NCI-H2081 (cell line): Measurements from ENCODE around the gene FOXP1.
"Not testable (repeated sequence)": the region's sequence is repeated elsewhere in the genome, so short reads cannot be mapped to it uniquely, and the experiment has no call there.

Experiments used
- DNase-seq, 2 experiments: peaks; one replicate each; lab custom pipeline; 2025; lab: John Stamatoyannopoulos, UW

FOXP1 gene

GRCh38 chr3:71330505-71330904, 253.0 kb downstream of the FOXP1 start:
- DNase-seq, result no peak

- no peak for DNase-seq
These were observed 253.7 kb downstream of the FOXP1 start for GRCh38 chr3:71329817-71330216.

GRCh38 chr3:71328926-71329325, 254.6 kb downstream of the FOXP1 start:
- DNase-seq, result no peak

GRCh38 chr3:71327936-71328335, 255.6 kb downstream of the FOXP1 start:
- no peak for DNase-seq

- no peak for DNase-seq
These were observed 257.8 kb downstream of the FOXP1 start for GRCh38 chr3:71325715-71326114.

- DNase-seq, result not testable (repeated sequence)
These were observed 259.3 kb downstream of the FOXP1 start for GRCh38 chr3:71324224-71324623.

GRCh38 chr3:71323558-71323957, 260.0 kb downstream of the FOXP1 start:
- no peak for DNase-seq

- DNase-seq, result no peak
These were observed 261.4 kb downstream of the FOXP1 start for GRCh38 chr3:71322154-71322553.

- no peak for DNase-seq
These were observed 263.8 kb downstream of the FOXP1 start for GRCh38 chr3:71319771-71320170.

- DNase-seq, result no peak
These were observed 265.1 kb downstream of the FOXP1 start for GRCh38 chr3:71318458-71318827.

- no peak for DNase-seq
These were observed 265.6 kb downstream of the FOXP1 start for GRCh38 chr3:71317749-71318457.

- no peak for DNase-seq
These were observed 266.4 kb downstream of the FOXP1 start for GRCh38 chr3:71317140-71317539.

GRCh38 chr3:71316066-71316777, 267.3 kb downstream of the FOXP1 start:
- no peak for DNase-seq

GRCh38 chr3:71315431-71315830, 268.1 kb downstream of the FOXP1 start:
- no peak for DNase-seq

GRCh38 chr3:71313844-71314243, 269.7 kb downstream of the FOXP1 start:
- no peak for DNase-seq

- no peak for DNase-seq
These were observed 271.1 kb downstream of the FOXP1 start for GRCh38 chr3:71312461-71312860.

GRCh38 chr3:71311661-71312046, 271.9 kb downstream of the FOXP1 start:
- no peak for DNase-seq

- DNase-seq, result no peak
These were observed 272.4 kb downstream of the FOXP1 start for GRCh38 chr3:71310980-71311660.

- DNase-seq, result no peak
These were observed 273.1 kb downstream of the FOXP1 start for GRCh38 chr3:71310359-71310979.

- DNase-seq, result no peak
These were observed 273.6 kb downstream of the FOXP1 start for GRCh38 chr3:71309886-71310285.

GRCh38 chr3:71309342-71309741, 274.2 kb downstream of the FOXP1 start:
- no peak for DNase-seq

- no peak for DNase-seq
These were observed 274.7 kb downstream of the FOXP1 start for GRCh38 chr3:71308836-71309235.
